GM18873 (cell line): ENCODE data around the gene SERPINB3.
"Not testable (repeated sequence)": the region's sequence is repeated elsewhere in the genome, so short reads cannot be mapped to it uniquely, and the experiment has no call there.

ENCODE experiments used
- ATAC-seq: cut with Tn5 transposase; IDR thresholded peaks from one replicate; pipeline ENCODE4 v1.9.1; 2021; ENCODE audit warnings: mild to moderate bottlenecking, moderate library complexity, moderate number of reproducible peaks; ENCODE audit not compliant: unreplicated experiment, low FRiP score

Gene SERPINB3

GRCh38 chr18:63661750-63662149, at the start of gene SERPINB3:
Gene SERPINB3 (minus strand): TSS chr18:63661893. CDS start chr18:63661216, 677 bp downstream.
- not testable (repeated sequence) for ATAC-seq

GRCh38 chr18:63708650-63709049, 47.0 kb upstream of the SERPINB3 start:
- ATAC-seq = no peak

- ATAC-seq = no peak
Observed at GRCh38 chr18:63707816-63708215, 46.1 kb upstream of the SERPINB3 start.

- no peak for ATAC-seq
Observed at GRCh38 chr18:63705401-63705800, 43.7 kb upstream of the SERPINB3 start.

GRCh38 chr18:63702660-63703059, 41.0 kb upstream of the SERPINB3 start, which contains the start of gene SERPINB11:
Gene SERPINB11 (plus strand): TSS chr18:63702960. CDS start chr18:63710194, 7,234 bp downstream.
- ATAC-seq = no peak

DNA sequence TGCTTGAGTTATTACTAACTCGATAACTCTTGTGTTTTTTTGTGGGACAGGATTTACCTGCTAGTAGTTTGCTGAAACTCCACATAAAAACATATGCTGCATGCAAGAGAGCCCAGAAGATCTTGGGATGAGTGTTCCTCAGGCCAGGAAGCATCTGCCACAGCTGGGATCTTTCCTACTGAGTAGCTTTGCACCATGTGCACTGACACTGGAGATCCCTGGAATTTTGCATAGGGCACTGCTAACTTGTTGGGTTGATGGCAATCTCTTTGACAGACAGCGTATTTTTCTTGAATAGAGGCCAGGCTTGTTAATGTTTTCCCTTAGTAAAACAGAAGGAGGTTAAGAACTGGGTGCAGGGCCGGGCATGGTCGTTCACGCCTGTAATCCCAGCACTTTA, 40.3 kb upstream of the SERPINB3 start:
- no peak for ATAC-seq

DNA sequence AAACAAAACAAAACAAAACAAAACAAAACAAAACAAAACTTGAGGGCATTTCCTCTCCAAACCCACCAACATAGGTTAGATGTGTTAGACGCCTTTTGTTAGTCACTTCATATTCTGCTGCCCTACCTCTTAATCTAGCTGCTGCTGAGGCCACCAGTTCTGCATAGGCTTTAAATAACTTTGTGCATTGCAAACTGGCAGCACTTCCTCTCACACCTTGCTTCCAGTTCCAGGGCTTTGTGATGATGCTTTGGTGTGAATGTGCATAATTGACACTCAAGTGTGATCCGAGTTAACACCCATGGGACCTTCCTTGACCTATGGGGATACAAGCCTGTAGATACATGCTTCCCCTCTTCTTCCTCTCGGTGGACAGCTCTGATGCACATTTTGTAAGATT, 38.8 kb upstream of the SERPINB3 start:
- ATAC-seq = no peak

DNA sequence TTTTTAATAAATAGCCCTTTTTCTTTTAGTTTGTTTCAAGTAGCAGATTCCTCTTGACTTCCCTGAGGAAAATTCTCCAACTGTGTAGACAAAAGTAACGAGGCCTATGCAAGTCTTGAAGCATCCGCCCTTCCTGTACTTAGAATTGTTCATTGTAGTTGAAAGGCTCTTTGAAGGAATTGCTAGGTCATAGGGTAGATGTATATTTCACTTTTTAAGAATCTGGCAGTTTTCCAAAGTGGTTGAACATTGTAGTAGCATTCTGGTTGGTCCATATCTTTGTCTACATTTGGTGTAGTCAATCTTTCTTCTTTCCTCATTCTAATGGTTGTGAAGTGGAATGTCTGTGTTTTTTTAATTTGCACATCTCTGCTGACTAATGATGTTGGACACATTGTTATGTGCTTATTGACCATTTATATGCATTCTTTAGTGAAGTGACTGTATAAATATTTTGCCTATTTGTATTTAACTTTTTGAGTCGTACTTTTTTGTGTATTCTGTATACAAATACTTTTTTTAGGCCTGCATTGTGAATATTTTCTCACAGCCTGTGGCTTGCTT, 35.5 kb upstream of the SERPINB3 start:
- ATAC-seq = no peak

DNA sequence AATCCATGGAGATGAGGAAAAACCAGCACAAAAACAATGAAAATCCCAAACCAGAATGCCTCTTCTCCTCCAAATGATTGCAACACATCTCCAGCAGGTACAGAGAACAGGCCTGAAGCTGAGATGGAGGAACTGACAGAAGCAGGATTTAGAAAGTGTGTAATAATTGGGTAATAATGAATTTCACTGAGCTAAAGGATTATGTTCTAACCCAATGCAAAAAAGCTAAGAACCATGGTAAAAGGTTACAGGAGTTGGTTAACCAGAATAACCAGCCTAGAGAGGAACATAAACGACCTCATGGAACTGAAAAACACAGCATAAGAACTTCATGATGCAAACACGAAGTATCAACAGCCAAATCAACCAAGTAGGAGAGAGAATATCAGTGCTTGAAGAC, 27.4 kb upstream of the SERPINB3 start:
- no peak for ATAC-seq

- ATAC-seq = no peak
Observed at GRCh38 chr18:63686871-63687270, 25.2 kb upstream of the SERPINB3 start.

GRCh38 chr18:63684718-63685117, 23.0 kb upstream of the SERPINB3 start:
- no peak for ATAC-seq

DNA sequence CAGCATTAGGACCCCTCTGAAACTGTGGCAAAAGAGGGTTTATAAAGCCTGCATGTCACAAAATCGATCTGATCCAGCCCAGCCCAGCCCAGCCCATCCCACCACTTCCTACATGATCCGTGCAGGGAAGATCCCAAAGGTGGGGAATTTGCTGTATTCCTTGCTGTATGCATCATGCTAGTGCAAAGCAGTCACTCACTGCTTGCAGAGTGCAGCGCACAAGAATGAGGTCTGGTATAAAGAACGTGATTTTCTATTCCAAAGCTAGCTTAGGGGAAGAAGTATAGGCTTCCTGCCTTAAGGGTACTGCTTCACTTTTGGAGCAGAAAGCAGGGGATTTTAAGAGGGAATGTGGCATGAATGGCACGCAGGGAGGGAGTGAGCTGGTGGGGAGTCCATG, 22.2 kb upstream of the SERPINB3 start:
- no peak for ATAC-seq

GRCh38 chr18:63683152-63683551, 21.5 kb upstream of the SERPINB3 start:
- ATAC-seq = no peak

GRCh38 chr18:63681449-63682340, 20.0 kb upstream of the SERPINB3 start:
- no peak for ATAC-seq

- ATAC-seq = no peak
Observed at GRCh38 chr18:63679820-63680606, 18.3 kb upstream of the SERPINB3 start.

- ATAC-seq = no peak
Observed at GRCh38 chr18:63677500-63678225, 16.0 kb upstream of the SERPINB3 start.

DNA sequence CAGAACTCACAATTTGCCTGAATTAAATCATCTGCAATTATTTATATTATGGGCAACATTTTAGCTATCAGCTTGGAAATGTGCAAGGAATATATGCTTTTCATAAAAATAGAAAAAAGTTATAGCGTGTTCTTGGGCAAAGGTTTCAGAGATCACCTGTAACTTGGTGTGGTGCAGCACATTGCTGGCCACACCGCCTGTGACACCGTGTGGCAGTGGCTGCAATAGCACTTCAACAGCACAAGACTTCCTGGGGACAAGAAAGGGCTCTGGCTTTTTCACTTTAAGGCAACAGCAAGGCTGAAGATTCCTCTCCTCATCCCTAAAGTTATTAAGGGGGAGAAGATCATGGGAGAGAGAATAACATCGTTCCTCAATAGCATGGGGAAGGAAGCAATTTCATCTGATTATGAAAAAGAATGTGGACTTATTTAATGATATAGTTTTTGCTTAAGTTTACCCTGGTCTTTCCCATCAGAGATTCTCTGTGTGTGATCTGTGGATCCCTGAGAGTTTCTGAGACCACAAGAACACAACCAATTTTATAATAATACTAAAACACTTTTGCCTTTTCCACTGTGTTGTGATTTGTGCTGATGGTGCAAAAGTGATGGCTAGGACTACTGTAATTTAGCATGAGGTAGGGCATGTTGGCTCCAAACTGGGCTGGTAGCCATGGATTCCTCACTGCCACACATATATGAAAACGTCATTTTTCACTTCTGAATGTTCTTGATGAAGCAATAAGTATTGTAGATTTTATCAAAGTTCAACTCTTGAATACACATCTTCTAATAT, 15.0 kb upstream of the SERPINB3 start:
- peak; percentile 60 for ATAC-seq

DNA sequence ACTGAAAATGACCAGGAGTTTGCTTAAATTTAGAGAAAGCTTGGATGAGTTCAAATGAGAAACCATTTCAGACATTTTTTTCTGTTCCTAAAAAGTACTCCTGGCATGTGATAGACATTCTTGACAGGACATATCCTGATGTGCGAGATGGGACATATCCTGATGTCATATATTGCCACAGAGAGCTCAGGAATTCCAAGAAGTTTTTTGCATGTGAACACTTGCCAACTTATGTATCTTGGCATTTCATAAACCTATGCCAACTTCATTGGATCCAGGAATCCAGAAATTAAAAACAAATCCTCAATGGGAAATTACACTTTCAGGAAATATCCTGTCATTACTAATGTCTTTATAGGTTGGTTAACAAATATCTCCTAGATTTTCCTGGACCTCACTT, 2.9 kb upstream of the SERPINB3 start:
- no peak for ATAC-seq

DNA sequence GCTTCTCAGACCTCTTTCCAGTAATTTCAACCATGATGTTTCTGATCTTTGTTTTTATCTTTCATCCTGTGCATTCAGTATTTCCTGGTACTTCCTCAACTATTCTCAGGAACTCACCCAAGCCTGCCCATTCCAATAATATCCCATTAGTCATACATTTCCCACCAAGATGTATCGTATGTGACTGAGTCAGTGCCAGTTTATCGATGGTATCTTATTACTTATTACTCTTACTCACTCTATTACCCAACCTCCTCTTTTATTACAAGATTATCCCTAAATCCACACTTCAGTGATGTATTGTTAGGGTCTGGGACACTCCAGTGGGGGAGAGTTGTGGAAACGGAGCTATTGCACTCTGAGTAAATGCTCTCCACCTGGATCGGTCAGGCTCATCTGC, 2.8 kb downstream of the SERPINB3 start:
- ATAC-seq = not testable (repeated sequence)

- not testable (repeated sequence) for ATAC-seq
Observed at GRCh38 chr18:63650271-63650670, 11.4 kb downstream of the SERPINB3 start.
